DMS 273 treated with DMSO at 0.1 percent for 48 hours (cell line): ENCODE data around the gene MED22.
"Not testable (repeated sequence)": the region's sequence is repeated elsewhere in the genome, so short reads cannot be mapped to it uniquely, and the experiment has no call there.

ENCODE experiments used
- DNase-seq: peaks from one replicate; lab custom pipeline; 2025; lab: John Stamatoyannopoulos, UW

MED22 gene

GRCh38 chr9:133304477-133305377, 43.2 kb downstream of the MED22 start:
- DNase-seq: no peak

- DNase-seq: no peak
Measured at GRCh38 chr9:133304158-133304470, 43.8 kb downstream of the MED22 start.

- DNase-seq: no peak
Measured at GRCh38 chr9:133303266-133304157, 44.4 kb downstream of the MED22 start.

GRCh38 chr9:133301253-133302230, 46.4 kb downstream of the MED22 start:
- DNase-seq: no peak

- DNase-seq: not testable (repeated sequence)
Measured at GRCh38 chr9:133299996-133300395, 47.9 kb downstream of the MED22 start.

GRCh38 chr9:133294257-133294656, 53.7 kb downstream of the MED22 start:
- no peak for DNase-seq

GRCh38 chr9:133290751-133291302, 57.1 kb downstream of the MED22 start:
- no peak for DNase-seq
